Fibroblast of skin of left biceps (primary cell): ENCODE measurements around the gene CLEC16A.
A peak's percentile ranks its signal among the peaks of the same experiment; 100 is the strongest.

ENCODE experiments used
- DNase-seq, 2 experiments: peaks; one replicate each; pipeline ENCODE4 v3.0.0-alpha.2; 2013; ENCODE audit warnings: low read depth in 2 of 2

CLEC16A gene

GRCh38 chr16:11139326-11140097, 195.1 kb downstream of the CLEC16A start:
- peak; percentile 55 to 61 for DNase-seq

GRCh38 chr16:11140098-11140375, 195.7 kb downstream of the CLEC16A start:
- DNase-seq: no peak

- no peak for DNase-seq
Measured at GRCh38 chr16:11140466-11140865, 196.1 kb downstream of the CLEC16A start.

GRCh38 chr16:11140867-11141266, 196.5 kb downstream of the CLEC16A start:
- no peak for DNase-seq

- no peak for DNase-seq
Measured at GRCh38 chr16:11141409-11142260, 197.3 kb downstream of the CLEC16A start.

- DNase-seq: no peak
Measured at GRCh38 chr16:11142261-11142630, 197.9 kb downstream of the CLEC16A start.

- no peak for DNase-seq
Measured at GRCh38 chr16:11142951-11143350, 198.6 kb downstream of the CLEC16A start.

GRCh38 chr16:11143372-11144035, 199.1 kb downstream of the CLEC16A start:
- DNase-seq: no peak

- DNase-seq: no peak
Measured at GRCh38 chr16:11144122-11144521, 199.8 kb downstream of the CLEC16A start.

GRCh38 chr16:11145173-11145818, 200.9 kb downstream of the CLEC16A start:
- DNase-seq: no peak

GRCh38 chr16:11145819-11146211, 201.5 kb downstream of the CLEC16A start:
- DNase-seq: no peak

GRCh38 chr16:11147033-11147753, 202.8 kb downstream of the CLEC16A start:
- no peak for DNase-seq

- no peak for DNase-seq
Measured at GRCh38 chr16:11147754-11148444, 203.5 kb downstream of the CLEC16A start.

GRCh38 chr16:11149011-11149616, 204.8 kb downstream of the CLEC16A start:
- DNase-seq: no peak

GRCh38 chr16:11150190-11150589, 205.8 kb downstream of the CLEC16A start:
- DNase-seq: no peak

GRCh38 chr16:11151156-11151884, 207.0 kb downstream of the CLEC16A start:
- DNase-seq: no peak

GRCh38 chr16:11151885-11152629, 207.7 kb downstream of the CLEC16A start:
- no peak for DNase-seq

GRCh38 chr16:11152677-11153331, 208.4 kb downstream of the CLEC16A start:
- no peak for DNase-seq
